HepG2 (cell line): ENCODE measurements around the gene RHCE. TPM values are rescaled to one million over a fixed set of nuclear protein-coding genes. Genes with fewer than 3 reads are reported as not detected.

Source experiments
- ATAC-seq: fragments of 200-7000 bp; cut with Tn5 transposase; 3 replicates; pipeline ENCODE4 v1.9.1; 2020; ENCODE audit warnings: mild to moderate bottlenecking, moderate library complexity
- BruUV-seq: library from RNA; stranded (reverse); fragments of 400-500 nt; replicated peaks from 2 replicates; lab custom pipeline; 2021; lab: Mats Ljungman, UMichigan
- CTCF ChIA-PET: fragments of 300-600 bp; formaldehyde crosslinking; extraction: SDS; loops from one replicate; lab custom pipeline; 2021; ENCODE audit warnings: low total read pairs, inconsistent platforms, low intra/inter-chr PET ratio; lab: Yijun Ruan, JAX
- POLR2A ChIA-PET: fragments of 350-600 bp; sonication (Branson Sonifier 250); formaldehyde crosslinking; loops from one replicate; lab custom pipeline; 2020; ENCODE audit warnings: antibody characterized with exemption, inconsistent platforms; lab: Yijun Ruan, JAX
- DNase-seq: peaks from one replicate; pipeline ENCODE4 v3.0.0-alpha.2; 2015; ENCODE audit warnings: low spot score
- FAIRE-seq: peaks from 3 replicates; lab custom pipeline; 2011; peaks lifted over from hg19 to GRCh38; lab: Jason Lieb, UNC
- H2AFZ ChIP-seq: one replicate; pipeline ENCODE4 v1.6.1; 2011; ENCODE audit warnings: low read length, inconsistent platforms
- H3K27ac ChIP-seq: fragments of 300-600 bp; 3 replicates; pipeline ENCODE4 v1.8.0; 2011; ENCODE audit warnings: mixed run types, mild to moderate bottlenecking, mixed read lengths, low read length, inconsistent platforms; ENCODE audit not compliant: insufficient read depth; ENCODE audit errors: extremely low read length
- H3K27me3 ChIP-seq, 2 experiments: fragments of 200-600 bp in 1 of 2; 2 replicates in 1 of 2; 3 replicates in 1 of 2; pipeline versions ENCODE4 v1.6.0 to v1.8.0; 2011; ENCODE audit warnings: low read length in 2 of 2, mild to moderate bottlenecking in 2 of 2, moderate library complexity in 2 of 2, inconsistent platforms in 1 of 2; ENCODE audit not compliant: insufficient read depth in 2 of 2, control insufficient read depth in 1 of 2
- H3K36me3 ChIP-seq, 2 experiments: fragments of 200-600 bp in 1 of 2; replicated peaks in 1 of 2; 2 replicates in 1 of 2; 3 replicates in 1 of 2; pipeline versions ENCODE4 v1.5.1 to v1.8.0; 2011; ENCODE audit warnings: low read length in 2 of 2, inconsistent platforms in 1 of 2; ENCODE audit not compliant: insufficient read depth in 2 of 2, control insufficient read depth in 1 of 2
- H3K4me1 ChIP-seq: 2 replicates; pipeline ENCODE4 v1.5.1; 2012; ENCODE audit warnings: low read length, inconsistent platforms; ENCODE audit not compliant: insufficient read depth
- H3K4me2 ChIP-seq: 2 replicates; pipeline ENCODE4 v1.6.0; 2011; ENCODE audit warnings: low read depth, low read length, inconsistent platforms
- H3K4me3 ChIP-seq, 3 experiments: fragments of 200-600 bp in 1 of 3; sonication (generic), shearing (Covaris generic) in 1 of 3; replicated peaks in 1 of 3; 2 replicates each; pipeline ENCODE4 v1.5.1; 2011 to 2016; ENCODE audit warnings: low read length in 3 of 3, inconsistent platforms in 2 of 3, low read depth in 2 of 3, mild to moderate bottlenecking in 2 of 3, control low read depth in 1 of 3, mixed read lengths in 1 of 3; ENCODE audit not compliant: insufficient read depth in 1 of 3
- H3K79me2 ChIP-seq: one replicate; pipeline ENCODE4 v1.6.1; 2011; ENCODE audit warnings: low read length, inconsistent platforms; ENCODE audit not compliant: insufficient read depth
- H3K9ac ChIP-seq: 2 replicates; pipeline ENCODE4 v1.6.0; 2011; ENCODE audit warnings: mild to moderate bottlenecking, low read depth, low read length, inconsistent platforms; ENCODE audit not compliant: insufficient read depth
- H3K9me3 ChIP-seq: 2 replicates; pipeline ENCODE4 v1.5.1; 2012; ENCODE audit warnings: mild to moderate bottlenecking, low read length
- H4K20me1 ChIP-seq: 2 replicates; pipeline ENCODE4 v1.6.0; 2011; ENCODE audit warnings: inconsistent platforms, mild to moderate bottlenecking, low read length, moderate library complexity; ENCODE audit not compliant: insufficient read depth
- AKNA ChIP-seq: sonication (generic); formaldehyde crosslinking; IDR thresholded peaks from 2 replicates; pipeline ENCODE4 v1.4.0; 2020; ENCODE audit warnings: missing genetic modification reagents, borderline replicate concordance
- ARID4A ChIP-seq: sonication (generic); formaldehyde crosslinking; IDR thresholded peaks from 2 replicates; pipeline ENCODE4 v1.5.0; 2020; ENCODE audit warnings: mild to moderate bottlenecking, missing genetic modification reagents, borderline replicate concordance
- CHD4 ChIP-seq: fragments of 200-600 bp; sonication (generic); IDR thresholded peaks from 2 replicates; pipeline ENCODE4 v1.7.0; 2017; ENCODE audit warnings: mild to moderate bottlenecking, low read length, borderline replicate concordance
- CSRNP1 ChIP-seq: sonication (generic); formaldehyde crosslinking; IDR thresholded peaks from 2 replicates; pipeline ENCODE4 v1.8.1; 2023; ENCODE audit warnings: mild to moderate bottlenecking, missing genetic modification reagents
- FLYWCH1 ChIP-seq: sonication (generic); formaldehyde crosslinking; IDR thresholded peaks from 2 replicates; pipeline ENCODE4 v1.8.1; 2023; ENCODE audit warnings: mild to moderate bottlenecking, missing genetic modification reagents
- IKZF4 ChIP-seq: sonication (generic); formaldehyde crosslinking; IDR thresholded peaks from 2 replicates; pipeline ENCODE4 v1.5.1; 2020; ENCODE audit warnings: borderline replicate concordance, mild to moderate bottlenecking, low read depth, missing genetic modification reagents; ENCODE audit errors: not compliant biosample characterization
- NONO ChIP-seq, 2 experiments: fragments of 450-650 bp in 1 of 2; sonication (generic) in 1 of 2; formaldehyde crosslinking in 1 of 2; IDR thresholded peaks in 1 of 2; conservative IDR thresholded peaks in 1 of 2; 2 replicates each; pipeline versions ENCODE4 v1.6.1 to v1.8.0; 2017 to 2022; ENCODE audit warnings: mild to moderate bottlenecking in 1 of 2, missing genetic modification reagents in 1 of 2, moderate library complexity in 1 of 2
- NPAS2 ChIP-seq: sonication (generic); formaldehyde crosslinking; IDR thresholded peaks from 2 replicates; pipeline ENCODE4 v1.8.0; 2022; ENCODE audit warnings: mild to moderate bottlenecking, missing genetic modification reagents, borderline replicate concordance
- ONECUT2 ChIP-seq: sonication (generic); formaldehyde crosslinking; IDR thresholded peaks from 2 replicates; pipeline ENCODE4 v1.4.0; 2020; ENCODE audit warnings: missing genetic modification reagents
- TP53 ChIP-seq: sonication (generic); formaldehyde crosslinking; conservative IDR thresholded peaks from 2 replicates; pipeline ENCODE4 v1.4.0; 2020; ENCODE audit warnings: missing genetic modification reagents
- WIZ ChIP-seq: sonication (generic); formaldehyde crosslinking; IDR thresholded peaks from 2 replicates; pipeline ENCODE4 v1.5.1; 2020; ENCODE audit warnings: mild to moderate bottlenecking, missing genetic modification reagents
- ZNF761 ChIP-seq: sonication (generic); formaldehyde crosslinking; conservative IDR thresholded peaks from 2 replicates; pipeline ENCODE4 v1.4.0; 2020; ENCODE audit warnings: mild to moderate bottlenecking, missing genetic modification reagents
- WGBS: methylation state at CpG from one replicate; pipeline ENCODE4 v1.1.6; 2017; ENCODE audit warnings: low lambda C conversion rate; 5-methylcytosine and 5-hydroxymethylcytosine counted together
- in situ Hi-C: cut with HindIII; loops from 2 replicates; pipeline ENCODE4 v1.10.0; 2017; ENCODE audit warnings: low pct_unique_long_range_greater_than_20kb; ENCODE audit not compliant: extremely low pct_ligation_motif_present
- intact Hi-C: fragments of 100-400 bp; cut with micrococcal nuclease; formaldehyde crosslinking; loops from one replicate; pipeline ENCODE4 v1.10.0; 2022; ENCODE audit not compliant: unreplicated experiment
- polyA plus RNA-seq, 8 experiments: library from polyadenylated mRNA; depleted of rRNA in 3 of 8; stranded (reverse) in 7 of 8; unstranded in 1 of 8; fragments of >200 nt; fragmentation: Illumina TruSeq in 4 of 8; extraction: Trizol in 4 of 8; gene quantifications; 2 replicates each; pipeline versions ENCODE4 v1.2.1 to v1.2.3, GENCODE V29; 2011 to 2016; ENCODE audit warnings: low read depth in 4 of 8, missing spikeins in 1 of 8, mixed read lengths in 1 of 8; ENCODE audit not compliant: insufficient read depth in 1 of 8
- total RNA-seq, 5 experiments: library from RNA; depleted of rRNA; stranded (reverse); fragments of >200 nt; fragmentation: Illumina TruSeq; extraction: Trizol; gene quantifications; 2 replicates each; pipeline ENCODE4 v1.2.3, GENCODE V29; 2016; ENCODE audit warnings: low read depth in 1 of 5
- TF ChIP-seq, protein P1 (sequence below): sonication (generic); formaldehyde crosslinking; IDR thresholded peaks from 2 replicates; pipeline ENCODE4 v1.8.1; 2023; ENCODE audit warnings: missing genetic modification reagents, mild to moderate bottlenecking, borderline replicate concordance

Gene RHCE
- total and polyA plus RNA-seq, 2 of the 13 experiments (the other 11 are each of a cell fraction or from before 2014, with no cell fraction given), result 0.30 TPM; not detected in 1

GRCh38 chr1:25342846-25343245, 77.8 kb downstream of the RHCE start:
- CTCF ChIA-PET, result no interaction called here
- intact Hi-C loops (no loop called here), in situ Hi-C loops (no loop called here)
- TF ChIP-seq NPAS2, result no peak
- no peak for TF ChIP-seq NONO (IDR thresholded peaks at IDR 0.05)
- no peak for TF ChIP-seq NONO (CRISPR knock-in tag; conservative IDR thresholded peaks at IDR 0.05)
- no peak for TF ChIP-seq AKNA
- no peak for TF ChIP-seq WIZ (CRISPR knock-in tag)
- TF ChIP-seq ONECUT2 (CRISPR knock-in tag), result no peak
- TF ChIP-seq CSRNP1 (CRISPR knock-in tag), result no peak
- no peak for TF ChIP-seq FLYWCH1 (CRISPR knock-in tag)
- TF ChIP-seq TP53 (CRISPR knock-in tag), result no peak
- no peak for TF ChIP-seq CHD4
- TF ChIP-seq IKZF4 (CRISPR knock-in tag), result no peak
- TF ChIP-seq ZNF761 (CRISPR knock-in tag), result no peak
- TF ChIP-seq ARID4A (CRISPR knock-in tag), result no peak
- TF ChIP-seq, protein P1, sequence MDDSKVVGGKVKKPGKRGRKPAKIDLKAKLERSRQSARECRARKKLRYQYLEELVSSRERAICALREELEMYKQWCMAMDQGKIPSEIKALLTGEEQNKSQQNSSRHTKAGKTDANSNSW (CRISPR knock-in tag), result no peak

More at GRCh38 chr1:25342846-25343245, 77.8 kb downstream of the RHCE start:
- DNase-seq (no peak), FAIRE-seq (no peak), ATAC-seq (no peak)
- no peaks in the 10 kb centered on the region for H3K9me3 ChIP-seq
- H2AFZ ChIP-seq, result no peak overlapping the region
- no TSS peak for BruUV-seq
- H3K36me3 ChIP-seq, result peaks cover 0 to 16% of the 10 kb centered on the region in 2 experiments; a peak in 1 of 5 replicates
- POLR2A ChIA-PET, result interaction anchor here (1.1 kb wide), 1 partner anchor 95 kb away, joined by 3 read pairs; the partner anchor contains the start of gene RSRP1
- peaks cover 37% of the 10 kb centered on the region for H3K79me2 ChIP-seq
- H3K4me1 ChIP-seq, result peaks cover 10% of the 10 kb centered on the region
- no peak overlapping the region for H3K27ac ChIP-seq
- H3K4me3 ChIP-seq, result no peak overlapping the region
- WGBS, result 100% methylated on average over 1 of the region's 1 CpG
- no peaks in the 10 kb centered on the region; the same call in 1 of the 2 replicates for H4K20me1 ChIP-seq
- H3K27me3 ChIP-seq, result no peaks in the 10 kb centered on the region; a peak in 1 of 5 replicates
- H3K9ac ChIP-seq, result no peak overlapping the region
- H3K4me2 ChIP-seq, result no peak overlapping the region
